GM19324 (cell line): ENCODE measurements around the gene POLQ.
"Not testable (repeated sequence)": the region's sequence is repeated elsewhere in the genome, so short reads cannot be mapped to it uniquely, and the experiment has no call there.

Source experiments
- ATAC-seq: cut with Tn5 transposase; IDR thresholded peaks from one replicate; pipeline ENCODE4 v1.9.1; 2021; ENCODE audit warnings: mild to moderate bottlenecking, moderate library complexity; ENCODE audit not compliant: unreplicated experiment, low FRiP score

POLQ gene

DNA sequence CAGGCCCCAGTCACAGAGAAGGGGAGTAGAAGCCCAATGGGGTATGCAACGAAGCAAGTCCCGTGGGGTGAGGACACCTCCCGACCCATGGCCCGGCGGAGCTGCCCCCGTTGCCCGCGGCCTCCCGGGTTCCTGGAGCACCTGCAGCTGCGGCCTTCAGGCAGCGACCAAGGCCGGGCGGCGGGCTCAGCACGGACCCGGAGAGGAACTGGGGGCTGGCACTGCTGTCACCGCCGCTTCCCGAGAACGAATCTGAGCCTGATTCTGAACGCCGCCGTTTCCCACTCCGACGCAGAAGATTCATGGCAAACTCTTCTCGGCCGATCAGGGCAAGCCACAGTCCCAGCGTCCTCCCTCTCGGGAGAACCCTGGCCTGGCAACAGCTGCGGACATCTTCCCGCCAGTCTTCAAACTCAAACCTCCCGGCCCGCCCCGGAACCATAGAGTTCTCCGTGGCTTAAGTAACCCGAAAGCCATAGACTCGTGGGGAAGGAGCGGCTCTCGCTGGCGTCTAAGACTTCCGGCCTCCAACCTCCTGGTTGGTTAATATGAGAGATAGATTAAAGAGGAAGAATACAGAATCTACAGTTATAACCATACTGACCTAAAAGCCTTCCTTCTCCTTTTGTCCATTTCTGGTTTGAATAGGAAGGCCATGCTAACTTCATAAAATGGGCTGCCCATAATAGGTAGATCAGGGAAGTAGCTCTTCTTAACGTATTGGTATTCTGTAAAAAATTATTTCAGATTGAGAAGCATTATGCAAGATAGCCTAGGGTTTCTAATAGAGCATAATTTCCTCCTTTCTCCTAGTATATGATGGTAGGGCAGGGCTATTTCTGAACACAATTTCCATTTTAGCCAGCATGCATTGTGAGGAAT, at the start of gene POLQ:
Gene POLQ, minus strand, starts transcription at position 415 of the 882 bp plus-strand sequence. Its CDS starts 111 bp downstream, at position 304.
- peak; percentile 77 for ATAC-seq

DNA sequence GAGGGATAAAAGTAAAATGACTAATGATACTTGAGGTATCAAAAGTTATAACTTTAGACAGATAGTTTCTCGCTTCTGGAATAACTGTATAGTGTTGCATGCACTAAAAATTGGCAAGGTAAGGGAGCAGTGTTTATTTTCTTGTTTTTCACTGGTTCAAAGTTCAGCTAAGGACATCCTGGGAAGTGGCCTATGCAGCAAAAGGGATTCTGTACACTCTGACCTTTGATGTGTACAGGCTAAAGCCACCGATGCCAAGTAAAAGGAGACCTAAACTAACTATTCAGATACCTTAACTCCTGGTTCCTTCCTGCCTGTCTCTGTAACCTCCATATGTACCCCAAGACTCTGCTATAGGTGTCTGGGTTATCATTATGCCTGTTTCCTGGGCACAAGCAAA, 49.1 kb upstream of the POLQ start:
- no peak for ATAC-seq

- not testable (repeated sequence) for ATAC-seq
Observed at GRCh38 chr3:121593806-121594205, 48.0 kb upstream of the POLQ start.

DNA sequence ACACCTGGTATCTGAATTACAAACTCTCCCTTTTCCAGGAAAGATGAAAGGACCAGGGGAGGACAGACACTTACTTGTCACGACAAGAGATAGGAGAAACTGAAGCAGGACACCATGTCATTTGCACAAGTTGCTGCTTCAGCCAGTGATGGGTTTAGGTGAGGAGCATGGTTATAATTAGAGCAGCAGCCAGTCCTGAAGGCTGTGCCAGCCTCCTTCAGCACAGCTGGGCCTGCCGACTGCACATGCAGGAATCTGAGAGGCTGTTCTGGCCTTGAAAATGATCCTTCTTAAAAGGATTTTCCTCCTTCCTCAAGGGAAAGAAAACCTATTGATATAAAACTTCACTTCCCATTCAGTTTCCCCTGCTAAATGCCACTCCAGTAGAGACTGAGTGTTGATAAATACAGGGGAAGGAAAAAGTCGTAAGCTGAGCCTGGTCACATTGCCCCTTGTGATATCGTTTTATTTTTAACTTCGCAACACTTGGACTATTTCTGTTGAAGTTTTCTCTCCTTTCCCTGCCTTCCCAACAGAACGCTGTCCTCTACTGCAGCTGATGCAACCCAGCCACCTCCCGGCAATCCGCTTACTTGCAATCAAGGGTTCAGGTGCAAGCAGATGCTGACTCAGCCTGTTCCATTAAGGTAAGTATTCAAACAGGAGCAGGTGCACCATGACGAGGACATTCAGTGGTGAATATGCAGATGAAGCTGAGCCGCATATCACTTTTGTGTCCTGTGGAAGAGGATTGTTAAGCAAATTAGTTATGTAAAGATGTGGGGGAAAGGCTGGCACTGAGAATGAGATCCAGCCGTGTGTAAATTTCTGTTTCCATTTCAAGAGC, 47.3 kb upstream of the POLQ start, which contains the start of gene FBXO40:
Gene FBXO40, plus strand, starts transcription at position 524 of the 847 bp plus-strand sequence. CDS start 27,197 bp downstream, outside the sequence.
- ATAC-seq, result peak; percentile 54

- ATAC-seq, result no peak
Observed at GRCh38 chr3:121584418-121584817, 38.6 kb upstream of the POLQ start.

GRCh38 chr3:121581691-121582090, 35.9 kb upstream of the POLQ start:
- ATAC-seq, result no peak

DNA sequence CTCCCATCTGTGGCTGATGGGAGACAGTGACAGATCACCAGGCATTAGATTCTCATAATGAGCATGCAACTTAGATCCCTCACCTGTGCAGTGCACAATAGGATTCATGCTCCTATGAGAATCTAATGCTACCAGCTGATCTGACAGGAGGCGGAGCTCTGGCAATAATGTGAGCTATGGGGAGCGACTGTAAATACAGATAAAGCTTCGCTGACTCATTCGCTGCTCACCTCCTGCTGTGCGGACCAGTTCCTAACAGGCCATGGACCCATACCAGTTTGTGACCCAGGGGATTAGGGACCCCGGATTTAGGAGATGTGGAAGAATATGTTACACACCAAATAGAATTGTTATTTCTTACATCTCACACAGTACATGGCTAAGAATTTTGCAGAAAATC, 28.7 kb upstream of the POLQ start:
- ATAC-seq, result no peak

- no peak for ATAC-seq
Observed at GRCh38 chr3:121567649-121568048, 21.9 kb upstream of the POLQ start, which contains the start of gene ARGFX. Gene ARGFX, plus strand, starts transcription at chr3:121567949. Its CDS starts 2,765 bp downstream, at chr3:121570714.

DNA sequence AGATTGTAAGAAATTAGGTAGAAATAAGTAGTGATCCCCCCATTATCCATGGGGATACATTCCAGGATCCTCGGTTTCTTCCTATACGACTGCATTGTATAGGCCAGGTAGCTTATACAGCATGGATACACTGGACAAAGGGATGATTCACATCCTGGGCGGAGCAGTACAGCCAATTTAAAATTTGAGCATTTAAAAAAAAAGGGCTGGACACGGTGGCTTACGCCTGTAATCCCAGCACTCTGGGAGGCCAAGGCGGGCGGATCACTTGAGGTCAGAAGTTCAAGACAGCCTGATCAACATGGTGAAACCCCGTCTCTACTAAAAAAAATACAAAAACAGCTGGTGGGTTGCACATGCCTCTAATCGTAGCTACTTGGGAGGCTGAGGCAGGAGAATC, 21.0 kb upstream of the POLQ start:
- ATAC-seq, result no peak

DNA sequence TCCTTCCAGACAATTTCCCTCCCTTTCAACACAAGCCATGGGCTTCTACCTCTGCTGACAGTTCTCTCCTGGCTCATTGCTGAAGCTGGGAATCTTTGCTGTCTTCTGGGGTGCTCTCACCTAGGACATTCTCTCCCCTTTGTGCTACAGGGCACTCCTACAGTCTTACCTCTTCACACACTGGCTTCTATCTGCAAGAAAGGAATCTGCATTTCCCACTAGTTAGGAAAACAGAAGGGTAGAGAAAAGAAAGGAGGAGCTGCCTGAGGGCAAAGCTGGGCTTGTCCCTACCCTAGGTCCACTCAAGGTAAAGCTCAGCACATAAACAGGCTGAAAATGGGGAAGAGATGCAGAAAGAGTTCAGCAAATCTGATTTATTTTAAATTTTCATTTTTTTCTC, 16.4 kb upstream of the POLQ start:
- no peak for ATAC-seq

DNA sequence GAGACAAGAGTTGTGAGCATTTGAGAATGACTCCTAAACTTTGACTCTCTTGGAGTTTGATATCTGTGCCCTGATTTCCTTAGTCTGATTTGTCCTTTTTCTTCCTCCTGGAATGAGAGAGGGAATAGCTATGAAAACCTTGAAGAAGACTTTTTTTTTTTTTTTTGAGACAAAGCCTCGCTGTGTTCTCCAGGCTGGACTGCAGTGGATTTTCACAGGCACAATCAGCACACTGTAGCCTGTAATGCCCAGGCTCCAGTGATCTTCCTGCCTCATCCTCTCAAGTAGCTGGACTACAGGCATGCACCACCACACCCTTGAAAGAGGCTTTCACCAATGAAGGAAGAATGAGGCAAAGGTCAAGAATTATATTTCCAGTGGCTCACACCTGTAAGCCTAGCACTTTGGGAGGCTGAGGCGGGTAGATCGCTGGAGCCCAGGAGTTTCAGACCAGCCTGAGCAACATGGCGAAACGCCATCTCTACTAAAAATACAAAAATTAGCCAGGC, 11.7 kb upstream of the POLQ start:
- no peak for ATAC-seq

DNA sequence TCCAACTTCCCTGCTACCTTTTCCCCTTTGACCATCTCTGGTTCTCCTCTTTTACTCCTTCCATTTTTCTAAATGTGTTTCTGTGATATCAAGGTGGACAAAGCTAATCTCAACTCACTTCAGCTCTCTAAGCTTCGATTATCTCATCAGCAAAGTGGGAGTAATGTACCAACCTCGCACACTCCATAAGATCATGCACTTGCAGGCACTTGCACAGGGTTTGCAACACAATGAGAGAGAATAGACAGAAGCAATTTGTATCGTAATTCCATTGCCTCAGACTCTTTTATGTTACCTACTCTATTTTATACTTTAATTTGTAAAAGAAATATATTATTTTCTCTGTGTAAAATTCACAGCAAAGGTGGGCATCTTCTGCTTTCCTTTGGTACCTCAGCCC, 7.0 kb upstream of the POLQ start:
- ATAC-seq, result no peak

GRCh38 chr3:121552379-121552778, 6.6 kb upstream of the POLQ start:
- no peak for ATAC-seq

DNA sequence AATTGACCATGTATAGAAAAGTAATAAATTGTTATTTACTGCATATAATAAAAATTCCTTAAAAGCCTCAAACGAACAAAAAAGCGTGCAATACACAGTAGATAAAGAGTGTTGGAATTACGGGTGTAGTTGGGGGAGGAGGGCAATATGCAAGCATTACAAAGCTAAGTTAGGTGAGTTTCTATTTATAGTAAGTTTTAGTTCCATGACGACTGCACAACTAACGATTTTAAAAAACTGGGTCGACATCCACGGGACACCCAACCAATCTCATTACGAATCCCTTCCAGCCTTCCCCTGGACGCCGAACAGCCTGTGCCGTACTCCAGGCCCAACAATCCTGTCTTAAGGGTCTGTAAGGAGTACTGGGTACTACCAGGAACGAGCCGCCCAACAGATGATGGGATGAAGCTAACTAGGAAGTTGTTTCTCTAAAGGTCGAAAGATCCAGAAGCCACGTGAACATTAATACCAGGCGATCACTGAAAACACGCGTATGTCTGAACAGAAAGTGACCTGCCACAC, 677 bp downstream of the POLQ start:
- no peak for ATAC-seq

GRCh38 chr3:121542924-121543323, 2.9 kb downstream of the POLQ start:
- ATAC-seq, result no peak

- ATAC-seq, result no peak
Observed at GRCh38 chr3:121531269-121531668, 14.5 kb downstream of the POLQ start.

DNA sequence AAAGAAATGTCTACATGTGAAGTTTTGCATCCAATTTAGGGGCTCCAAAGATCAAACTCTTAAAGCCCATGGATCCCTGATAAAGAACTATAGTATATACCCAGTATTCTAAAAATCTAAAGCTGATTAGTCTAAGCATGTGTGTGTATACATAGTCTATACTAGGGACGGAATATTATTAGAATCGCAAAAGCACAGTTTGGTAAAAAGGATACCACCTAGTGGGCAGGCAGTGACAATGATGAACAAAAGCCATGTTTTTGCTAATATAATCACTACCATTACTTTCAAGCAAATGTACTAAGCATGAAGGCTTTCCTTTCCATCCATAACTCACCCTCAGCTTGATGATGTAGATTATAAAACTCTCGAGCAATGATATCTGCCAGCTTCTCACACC, 16.5 kb downstream of the POLQ start:
- no peak for ATAC-seq

DNA sequence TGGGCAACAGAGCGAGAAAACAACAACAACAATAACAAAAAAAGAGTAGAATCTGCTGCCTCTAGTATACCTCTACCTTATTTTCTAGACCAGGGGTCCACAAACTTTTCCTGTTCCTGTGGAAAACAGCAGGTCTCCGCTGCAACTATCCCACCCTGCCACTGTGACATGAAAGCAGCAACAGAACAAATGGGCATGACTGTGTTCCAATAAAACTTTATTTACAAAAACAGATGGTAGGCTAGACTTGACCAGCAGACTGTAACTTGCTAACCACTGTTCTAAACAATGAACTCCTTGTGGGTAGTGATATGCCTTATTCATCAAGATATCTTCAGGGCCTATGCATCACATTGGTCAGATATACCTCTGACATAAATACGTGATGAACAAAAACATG, 25.3 kb downstream of the POLQ start:
- ATAC-seq, result no peak

GRCh38 chr3:121517953-121518655, 27.7 kb downstream of the POLQ start:
- no peak for ATAC-seq

GRCh38 chr3:121515862-121516261, 29.9 kb downstream of the POLQ start:
- ATAC-seq, result no peak
